ENCODE data around the gene CBX3. TPM values are rescaled to one million over a fixed set of nuclear protein-coding genes. Genes with fewer than 3 reads are reported as not detected.
"Not testable (repeated sequence)": the region's sequence is repeated elsewhere in the genome, so short reads cannot be mapped to it uniquely, and the experiment has no call there.

CBX3 gene
- total and polyA plus RNA-seq, 7 donors = 58.1 to 101 (median 94.9) TPM

- intact Hi-C loops (cut with DNase I) = no loop called here
- Histone ChIP-seq H3K4me3 (no peak overlapping the region), H3K4me1 (peaks cover 0 to 70% (median 63%) of the 10 kb centered on the region in 4 donors), H3K27me3 (no peaks in the 10 kb centered on the region), H3K9me3 (no peaks in the 10 kb centered on the region), H3K27ac (no peak overlapping the region), H3K36me3 (peaks cover 42 to 92% (median 69%) of the 10 kb centered on the region in 4 donors)
- WGBS, 2 donors = 54 to 68% methylated on average over 8 of the region's 8 CpGs
- TF ChIP-seq EP300 (IDR thresholded peaks at IDR 0.05) (no peak), POLR2AphosphoS5 (IDR thresholded peaks at IDR 0.05) (no peak), POLR2A (IDR thresholded peaks at IDR 0.05) (no peak), CTCF (IDR thresholded peaks at IDR 0.05) (no peak)
- DNase-seq = no peak
Measured at GRCh38 chr7:26193432-26194207, 7.9 kb upstream of the CBX3 start.

DNA sequence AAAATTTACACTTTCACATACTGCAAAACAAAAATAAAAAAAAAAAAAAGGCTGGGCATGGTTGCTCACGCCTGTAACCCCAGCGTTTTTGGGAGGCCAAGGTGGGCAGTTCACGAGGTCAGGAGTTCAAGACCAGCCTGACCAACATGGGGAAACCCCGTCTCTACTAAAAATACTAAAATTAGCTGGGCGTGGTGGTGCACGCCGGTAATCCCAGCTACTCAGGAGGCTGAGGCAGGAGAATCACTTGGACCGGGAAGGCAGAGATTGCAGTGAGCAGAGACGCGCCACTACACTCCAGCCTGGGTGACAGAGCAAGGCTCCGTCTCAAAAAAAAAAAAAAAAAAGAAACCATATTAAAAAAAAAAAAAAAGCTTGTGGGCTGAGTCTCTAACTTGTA is 6.8 kb upstream of the CBX3 start:
- intact Hi-C loops (cut with DNase I) = loop anchor here (5.0 kb wide), 2 partner anchors 102 to 117 kb away; no protein-coding TSS in a partner anchor
- H3K4me3 ChIP-seq, DNase-seq, H3K27me3 ChIP-seq, H3K9me3 ChIP-seq: not testable (repeated sequence)
- 54 to 55% methylated on average over 11 of the region's 11 CpGs for WGBS, 2 donors
- Histone ChIP-seq H3K4me1 (peaks cover 0 to 70% (median 63%) of the 10 kb centered on the region in 4 donors), H3K36me3 (peaks cover 42 to 81% (median 58%) of the 10 kb centered on the region in 4 donors), H3K27ac (peak overlapping the region in 1 of 4 donors; percentile 98)

DNA sequence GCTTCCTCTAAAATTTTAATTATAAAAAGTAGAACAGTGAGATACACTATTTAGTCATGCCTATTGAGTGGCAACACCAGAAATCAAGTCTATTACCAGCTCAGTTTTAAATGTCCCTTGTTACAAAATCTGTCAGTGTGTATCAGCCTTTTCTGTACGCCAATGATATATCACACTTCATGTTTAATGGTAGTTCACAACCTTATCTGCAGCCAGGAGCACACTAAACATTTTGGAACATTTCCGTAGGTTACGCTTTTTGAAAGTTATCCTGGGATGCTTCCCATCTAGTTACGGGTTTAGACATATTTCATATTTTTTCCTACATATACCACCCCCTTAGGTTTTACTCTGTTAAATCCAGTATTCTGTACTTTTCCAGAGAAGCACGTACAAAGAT is 6.4 kb upstream of the CBX3 start:
- H3K36me3 ChIP-seq = peaks cover 42 to 76% (median 55%) of the 10 kb centered on the region in 4 donors
- no peak for TF ChIP-seq POLR2AphosphoS5 (IDR thresholded peaks at IDR 0.05)
- TF ChIP-seq CTCF (IDR thresholded peaks at IDR 0.05) = no peak
- no peak for TF ChIP-seq POLR2A (IDR thresholded peaks at IDR 0.05)
- no peak for TF ChIP-seq EP300 (IDR thresholded peaks at IDR 0.05)
- H3K4me3 ChIP-seq = no peak overlapping the region
- intact Hi-C loops (cut with DNase I) = loop anchor here (5.0 kb wide), 2 partner anchors 103 to 118 kb away; no protein-coding TSS in a partner anchor
- H3K27me3 ChIP-seq = no peaks in the 10 kb centered on the region
- H3K4me1 ChIP-seq = peaks cover 0 to 70% (median 63%) of the 10 kb centered on the region in 4 donors
- WGBS, 2 donors = 77 to 81% methylated on average over 5 of the region's 5 CpGs
- peak overlapping the region in 1 of 4 donors; percentile 98 for H3K27ac ChIP-seq
- H3K9me3 ChIP-seq = no peaks in the 10 kb centered on the region
- no peak for DNase-seq

DNA sequence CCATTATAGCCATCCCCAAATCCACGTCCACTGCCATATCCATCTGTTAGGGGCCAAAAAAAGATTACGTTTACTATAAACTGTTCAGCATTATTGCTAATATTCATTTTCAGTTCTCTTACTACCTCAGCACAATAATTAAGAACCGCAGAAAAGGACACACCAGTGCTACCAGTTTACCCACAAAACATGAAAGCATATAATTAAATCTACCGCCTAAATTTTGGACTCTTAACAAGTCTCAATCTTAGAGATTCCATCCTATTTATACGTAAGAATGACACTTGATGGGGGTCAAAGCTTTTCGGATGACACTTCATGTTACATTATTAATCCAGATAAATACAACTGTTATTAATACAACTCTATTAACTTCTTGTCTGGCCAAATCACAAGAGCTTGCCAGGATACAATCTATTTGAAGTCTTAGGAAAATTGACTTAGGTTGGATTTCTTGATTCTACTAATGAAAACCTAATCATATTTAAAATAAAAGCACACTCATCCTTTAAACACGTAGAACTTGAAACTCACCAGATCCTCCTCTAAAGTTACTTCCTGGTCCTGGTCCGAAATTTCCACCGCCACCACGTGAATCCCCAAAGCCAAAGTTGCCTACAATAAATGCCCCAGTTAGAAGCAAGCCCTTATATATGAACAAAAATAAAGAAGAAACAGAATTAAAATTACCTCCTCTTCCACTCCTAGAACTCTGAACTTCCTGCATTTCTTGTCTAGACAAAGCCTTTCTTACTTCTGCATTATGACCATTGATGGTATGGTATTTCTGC is 5.5 kb upstream of the CBX3 start:
- peaks cover 40 to 68% (median 48%) of the 10 kb centered on the region in 4 donors for H3K36me3 ChIP-seq
- TF ChIP-seq CTCF (IDR thresholded peaks at IDR 0.05) = no peak
- TF ChIP-seq POLR2A (IDR thresholded peaks at IDR 0.05) = no peak
- TF ChIP-seq EP300 (IDR thresholded peaks at IDR 0.05) = no peak
- no peak for TF ChIP-seq POLR2AphosphoS5 (IDR thresholded peaks at IDR 0.05)
- intact Hi-C loops (cut with DNase I) = loop anchor here (5.0 kb wide), 2 partner anchors 104 to 119 kb away; no protein-coding TSS in a partner anchor
- no peak for DNase-seq
- H3K27ac ChIP-seq = peak overlapping the region in 2 of 4 donors; percentile 40 to 98
- no peaks in the 10 kb centered on the region for H3K9me3 ChIP-seq
- no peak overlapping the region for H3K4me3 ChIP-seq
- peaks cover 0 to 66% (median 62%) of the 10 kb centered on the region in 4 donors for H3K4me1 ChIP-seq
- 55 to 61% methylated on average over 10 of the region's 10 CpGs for WGBS, 2 donors
- H3K27me3 ChIP-seq = no peaks in the 10 kb centered on the region
